Activated CD8-positive, alpha-beta memory T cell treated with anti-CD3 and anti-CD28 coated beads, Interleukin-2, amount 50 U/mL, for 1 hour (primary cell): ENCODE measurements around the gene CLIP2.
A peak's percentile ranks its signal among the peaks of the same experiment; 100 is the strongest.
"Not testable (repeated sequence)": the region's sequence is repeated elsewhere in the genome, so short reads cannot be mapped to it uniquely, and the experiment has no call there.

Experiments used
- DNase-seq: peaks from one replicate; pipeline ENCODE4 v3.0.0-alpha.2; 2020; ENCODE audit errors: extremely low read depth

The CLIP2 gene

GRCh38 chr7:74371381-74372341 lies 82.5 kb downstream of the CLIP2 start:
- no peak for DNase-seq

- no peak for DNase-seq
These were observed 83.4 kb downstream of the CLIP2 start for GRCh38 chr7:74372511-74373111.

GRCh38 chr7:74373536-74373935 lies 84.3 kb downstream of the CLIP2 start:
- no peak for DNase-seq

- no peak for DNase-seq
These were observed 86.6 kb downstream of the CLIP2 start for GRCh38 chr7:74375726-74376220.

GRCh38 chr7:74376256-74377036 lies 87.2 kb downstream of the CLIP2 start:
- no peak for DNase-seq

- no peak for DNase-seq
These were observed 90.7 kb downstream of the CLIP2 start for GRCh38 chr7:74379938-74380337.

- DNase-seq = no peak
These were observed 91.5 kb downstream of the CLIP2 start for GRCh38 chr7:74380720-74381119.

GRCh38 chr7:74384086-74384485 lies 94.9 kb downstream of the CLIP2 start:
- not testable (repeated sequence) for DNase-seq

GRCh38 chr7:74384854-74385253 lies 95.6 kb downstream of the CLIP2 start:
- not testable (repeated sequence) for DNase-seq

GRCh38 chr7:74387606-74388005 lies 98.4 kb downstream of the CLIP2 start:
- DNase-seq = no peak

- no peak for DNase-seq
These were observed 99.7 kb downstream of the CLIP2 start for GRCh38 chr7:74388880-74389415.

GRCh38 chr7:74393722-74394121 lies 104.5 kb downstream of the CLIP2 start:
- DNase-seq = not testable (repeated sequence)

- DNase-seq = not testable (repeated sequence)
These were observed 105.4 kb downstream of the CLIP2 start for GRCh38 chr7:74394601-74395000.

- no peak for DNase-seq
These were observed 106.6 kb downstream of the CLIP2 start for GRCh38 chr7:74395745-74396311.

GRCh38 chr7:74396993-74397392 lies 107.8 kb downstream of the CLIP2 start:
- no peak for DNase-seq

GRCh38 chr7:74398426-74398825 lies 109.2 kb downstream of the CLIP2 start:
- DNase-seq = no peak

- DNase-seq = no peak
These were observed 109.8 kb downstream of the CLIP2 start for GRCh38 chr7:74399006-74399405.

GRCh38 chr7:74400420-74401136 lies 111.4 kb downstream of the CLIP2 start:
- DNase-seq = no peak

GRCh38 chr7:74401137-74401859 lies 112.1 kb downstream of the CLIP2 start:
- DNase-seq = peak; percentile 31

GRCh38 chr7:74402668-74403067 lies 113.5 kb downstream of the CLIP2 start:
- DNase-seq = not testable (repeated sequence)
